HG02642 (cell line): Measurements from ENCODE around the gene NACC1.
A peak's percentile ranks its signal among the peaks of the same experiment; 100 is the strongest.

ENCODE experiments used
- ATAC-seq: cut with Tn5 transposase; IDR thresholded peaks from one replicate; pipeline ENCODE4 v1.9.1; 2021; ENCODE audit warnings: mild to moderate bottlenecking; ENCODE audit not compliant: unreplicated experiment, poor library complexity

NACC1 gene

DNA sequence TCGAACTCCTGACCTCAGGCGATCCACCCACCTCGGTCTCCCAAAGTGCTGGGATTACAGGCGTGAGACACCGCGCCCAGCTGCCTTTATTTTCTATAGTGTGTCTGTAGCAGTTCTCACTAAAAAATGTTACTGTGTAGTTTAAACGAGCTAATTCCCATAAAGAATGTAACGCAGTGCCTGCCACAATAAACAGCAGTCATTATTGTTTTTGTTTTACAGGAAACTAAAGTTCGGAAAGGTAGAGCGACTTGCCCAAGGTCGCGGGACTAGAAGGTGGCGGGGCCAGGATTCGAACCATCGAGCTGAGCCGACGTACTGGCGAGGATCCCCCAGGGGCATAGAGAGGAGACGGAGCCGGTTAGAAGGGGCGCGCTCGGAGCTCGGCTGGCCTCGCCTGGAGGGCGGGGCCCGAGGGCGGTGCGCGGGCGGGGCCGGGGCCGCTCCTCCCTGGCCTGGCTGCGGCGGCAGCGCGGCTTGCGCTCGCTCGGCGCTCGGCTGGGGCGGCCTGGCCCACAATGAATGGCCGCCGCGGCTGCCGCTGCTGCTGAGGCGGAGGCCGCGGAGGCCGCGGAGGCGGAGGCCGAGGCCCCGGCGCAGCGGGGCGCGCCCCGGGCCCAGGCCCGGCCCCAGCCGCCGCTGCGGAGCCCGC lies at the start of gene NACC1:
Gene NACC1 (plus strand): TSS at position 493 of the 652 bp plus-strand sequence. CDS start 16,944 bp downstream, outside the sequence.
- ATAC-seq: peak; percentile 73

DNA sequence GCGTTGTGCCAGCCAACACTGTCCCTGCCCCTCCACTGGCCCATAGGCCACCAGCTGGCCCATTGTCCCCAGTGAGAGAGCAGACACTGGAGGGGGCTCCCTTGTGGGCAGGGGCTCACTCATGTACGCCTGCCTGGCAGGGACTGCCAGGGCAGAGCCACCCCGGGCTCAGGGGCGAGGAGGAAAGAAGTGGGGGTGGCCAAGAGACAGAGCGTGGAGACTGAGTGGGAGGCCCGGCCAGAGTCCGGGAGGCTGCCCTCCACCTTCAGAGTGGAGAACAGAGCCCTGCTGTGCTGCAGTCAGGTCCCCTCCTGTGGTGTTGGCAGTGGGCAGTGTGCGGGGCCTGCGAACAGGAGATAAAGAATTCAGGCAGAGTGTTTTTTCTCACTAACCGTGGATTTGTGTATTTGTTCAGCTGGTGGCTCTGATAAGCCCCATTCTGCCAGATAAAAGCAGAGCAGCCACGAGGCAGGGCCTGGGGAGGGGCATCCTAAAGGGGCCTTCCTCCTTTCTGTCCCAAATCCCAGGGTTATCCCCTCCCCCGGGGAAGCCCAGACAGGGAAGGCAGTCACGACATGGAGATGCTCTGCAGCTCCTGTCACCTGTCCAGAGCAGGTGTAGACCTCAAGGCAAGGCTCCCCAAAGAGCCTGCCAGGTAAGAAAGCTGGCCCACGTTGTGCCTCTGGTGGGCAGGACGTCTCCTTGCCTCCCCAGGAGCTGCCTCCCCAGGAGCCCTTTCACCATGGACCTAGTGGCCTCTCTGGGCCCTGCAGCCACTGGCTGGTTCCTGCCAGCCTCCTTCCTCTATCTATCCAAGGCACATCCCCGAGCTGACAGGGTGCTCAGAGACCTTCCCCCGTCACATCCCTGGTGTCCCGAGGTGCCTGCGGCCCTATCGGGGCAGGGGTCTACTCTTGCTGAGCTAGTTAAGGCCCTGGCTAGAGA lies 48.4 kb upstream of the NACC1 start:
- no peak for ATAC-seq

DNA sequence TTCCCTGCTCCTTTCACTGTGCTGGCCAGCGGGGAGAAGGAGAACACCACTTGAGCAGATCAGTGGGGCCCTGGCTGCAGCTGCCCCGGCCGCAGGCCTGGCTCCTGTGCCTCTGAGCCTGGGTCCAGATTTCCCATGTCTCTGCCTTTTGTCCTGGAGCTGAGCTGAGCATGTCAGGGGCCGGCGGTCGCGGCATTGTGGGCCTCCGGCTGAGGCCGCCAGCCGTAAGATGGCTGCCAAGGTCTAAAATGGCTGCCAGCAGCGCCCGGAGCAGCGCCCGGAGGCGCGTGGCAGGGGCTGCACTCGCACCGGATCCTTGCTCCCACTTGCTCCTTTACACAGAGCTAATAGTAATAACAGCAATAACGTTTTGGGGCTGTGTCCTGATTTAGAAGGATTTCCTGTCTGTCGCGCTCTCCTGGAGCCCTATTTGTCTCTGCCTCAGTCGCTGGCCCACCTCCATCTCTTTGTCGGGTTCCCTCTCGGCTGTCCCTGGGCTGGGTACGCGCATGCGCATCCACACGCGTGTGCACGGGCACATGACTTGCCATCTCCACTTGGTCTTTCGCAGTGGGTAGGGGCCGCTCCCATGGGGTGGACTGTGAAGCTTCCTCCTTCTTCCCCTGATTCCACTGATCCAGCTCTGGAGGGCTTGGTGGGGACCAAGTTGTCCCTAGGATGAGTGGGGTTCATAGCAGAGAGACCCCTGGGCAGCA lies 47.5 kb upstream of the NACC1 start:
- no peak for ATAC-seq

DNA sequence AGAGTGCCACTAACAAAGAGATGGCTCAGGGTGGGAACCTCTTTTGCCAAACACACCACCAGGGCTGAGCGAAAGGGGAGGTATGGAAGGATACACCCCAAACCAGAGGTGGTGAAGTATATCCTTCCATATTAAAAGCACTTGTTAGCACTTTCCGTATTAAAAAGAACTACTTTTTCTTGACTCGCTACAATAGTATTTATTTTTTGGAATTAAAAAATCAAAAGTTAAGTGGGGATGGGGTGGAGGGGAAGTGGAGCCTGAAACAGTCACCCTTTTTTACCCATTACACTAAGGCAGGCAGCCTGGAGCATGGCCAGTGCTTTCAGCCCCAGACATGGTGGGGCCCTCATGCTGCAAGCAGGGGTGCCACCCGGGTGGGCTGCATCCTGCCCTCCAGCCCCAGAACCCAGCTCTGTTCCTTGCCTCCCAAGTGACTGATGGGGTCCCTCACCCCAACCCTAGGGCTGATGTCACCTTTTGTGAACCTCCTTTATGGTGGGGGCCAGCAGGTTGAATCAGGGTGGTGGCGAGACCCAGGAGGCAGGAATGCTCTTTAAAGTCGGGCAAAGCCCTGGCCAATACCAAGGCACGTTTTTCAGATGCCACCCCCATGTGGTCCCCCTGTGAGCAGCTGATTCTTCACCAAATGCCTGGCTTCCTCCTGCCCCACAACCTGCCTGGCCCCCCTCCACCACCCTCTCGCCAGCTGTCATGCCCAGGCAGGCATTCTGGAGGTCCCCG lies 46.4 kb upstream of the NACC1 start:
- ATAC-seq: no peak

DNA sequence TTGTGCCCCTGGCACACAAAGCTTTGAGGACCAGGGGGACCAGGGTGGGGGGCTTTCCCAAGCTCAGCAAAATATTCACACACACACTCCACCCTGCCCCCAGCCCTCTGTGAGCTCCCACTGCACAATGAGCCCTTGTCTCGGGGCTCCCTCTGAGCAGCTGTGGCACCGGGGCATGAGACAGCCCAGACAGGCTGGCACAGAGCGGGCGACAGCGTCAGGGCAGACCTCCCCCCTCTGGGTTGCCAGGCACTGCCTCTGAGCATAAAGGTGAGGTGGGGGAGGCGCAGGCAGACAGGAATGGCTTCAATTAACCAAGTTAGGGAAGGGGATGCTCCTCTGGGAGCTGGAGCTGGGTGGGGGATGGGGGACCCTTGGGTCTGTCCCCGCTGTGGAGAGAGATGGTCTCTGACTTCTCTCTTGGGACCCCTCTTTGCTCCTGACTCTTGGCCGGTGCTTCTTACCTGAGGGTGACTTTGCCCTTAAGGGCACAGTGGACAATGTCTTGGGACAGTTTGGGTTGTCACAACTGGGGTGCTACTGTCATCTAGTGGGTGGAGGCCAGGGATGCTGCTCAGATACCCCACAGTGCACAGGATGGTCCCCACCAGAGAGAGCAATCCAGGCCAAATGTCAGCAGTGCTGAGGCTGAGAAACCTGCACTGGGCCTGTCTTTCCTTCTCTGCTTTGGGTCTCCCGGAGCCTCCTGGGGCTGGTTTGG lies 45.7 kb upstream of the NACC1 start:
- no peak for ATAC-seq

DNA sequence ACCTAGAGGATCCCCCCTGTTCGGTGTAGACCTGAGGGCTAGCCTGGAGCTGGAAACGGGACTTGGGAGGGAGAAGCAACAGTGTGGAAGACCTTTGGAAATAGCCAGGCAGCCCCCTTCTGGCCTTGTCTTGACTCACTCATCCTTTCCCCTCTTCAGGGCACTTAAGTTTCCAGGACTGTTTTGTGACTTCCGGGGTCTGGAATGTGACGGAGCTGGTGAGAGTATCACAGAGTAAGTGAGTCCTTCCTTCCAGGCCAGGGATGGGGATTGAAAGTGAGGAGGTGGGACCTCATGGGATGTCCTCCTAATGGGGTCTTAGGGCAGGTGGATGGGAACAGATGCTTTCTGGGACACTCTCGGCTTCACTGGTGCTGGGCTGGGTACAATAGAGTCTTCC lies 44.8 kb upstream of the NACC1 start:
- ATAC-seq: no peak

DNA sequence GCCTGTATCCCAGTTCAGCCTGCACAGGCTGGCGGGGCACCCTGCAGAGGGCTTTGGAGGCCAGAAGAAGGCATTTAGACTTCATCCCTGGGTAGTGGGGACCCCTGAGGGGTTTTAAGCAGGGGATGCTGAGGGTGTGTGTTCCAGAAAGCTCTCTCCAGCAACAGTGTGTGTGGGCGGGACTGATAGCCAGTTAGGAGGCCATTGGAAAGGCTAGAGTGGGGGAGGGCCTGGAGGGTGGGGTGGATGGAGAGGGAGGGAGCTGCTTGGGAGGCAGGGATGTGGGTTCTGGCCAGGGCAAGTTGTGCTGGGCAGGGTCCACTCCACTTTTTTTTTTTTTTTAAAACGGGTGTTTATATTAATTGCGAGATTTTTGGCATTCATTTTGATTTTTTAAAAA lies 43.7 kb upstream of the NACC1 start:
- ATAC-seq: no peak

DNA sequence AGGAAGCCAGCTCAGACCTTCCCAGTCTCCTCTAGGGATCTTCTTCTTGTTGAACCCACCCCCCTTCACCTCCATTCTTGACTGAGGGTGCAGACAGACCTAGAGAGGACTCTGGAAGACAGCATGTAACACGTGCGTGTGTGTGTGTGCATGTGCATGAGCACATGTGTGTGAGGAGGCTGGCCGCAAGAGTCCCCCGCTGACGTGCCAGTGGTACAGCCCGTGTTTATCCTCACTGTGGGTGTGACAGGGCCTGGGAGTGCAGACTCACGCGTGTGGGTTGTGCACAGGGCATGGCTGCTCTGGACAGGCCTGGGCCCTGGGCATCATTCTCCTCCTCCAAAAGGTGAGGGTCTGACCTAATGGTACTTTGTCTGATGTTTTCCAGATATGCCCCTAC lies 41.7 kb upstream of the NACC1 start:
- ATAC-seq: no peak

DNA sequence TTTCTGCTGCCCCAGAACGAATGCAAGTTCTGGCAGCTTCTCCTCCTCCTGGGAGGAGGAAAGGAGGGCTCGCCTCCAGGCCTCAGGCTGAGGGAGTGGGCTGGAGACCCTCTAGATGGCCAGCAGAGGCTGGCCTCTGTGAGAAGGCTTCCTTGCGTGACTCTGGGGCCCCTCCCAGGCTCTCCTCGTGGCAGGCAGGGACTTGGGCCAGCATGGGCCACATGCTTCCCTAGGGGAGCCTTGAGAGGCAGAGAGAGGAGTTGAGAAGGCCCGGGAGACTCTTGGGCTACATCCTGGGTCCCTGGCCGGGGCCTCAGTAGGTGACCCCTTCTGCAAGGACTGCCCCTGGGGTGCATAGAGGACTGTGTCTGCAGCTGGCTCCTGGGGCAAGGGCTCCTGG lies 41.3 kb upstream of the NACC1 start:
- ATAC-seq: no peak

DNA sequence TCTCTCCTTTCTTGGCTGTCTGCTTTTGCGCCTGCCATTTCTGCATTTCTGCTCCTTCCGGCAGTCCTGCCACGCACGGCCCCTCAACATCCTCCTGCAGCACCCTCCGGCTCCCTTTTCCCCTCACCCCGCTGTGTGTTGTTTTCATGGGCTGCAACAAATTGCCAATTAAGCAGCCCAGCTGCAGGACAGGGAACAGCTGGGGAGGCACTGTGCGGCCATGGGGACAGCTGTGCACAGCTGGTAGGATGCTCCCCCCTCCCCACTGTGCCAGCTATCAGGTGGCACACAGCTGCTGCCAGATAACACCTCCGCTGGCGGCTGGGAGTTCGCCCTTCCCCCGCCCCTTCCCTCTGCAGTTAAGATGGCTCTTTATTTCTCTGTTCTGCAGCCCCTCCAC lies 40.8 kb upstream of the NACC1 start:
- ATAC-seq: no peak

DNA sequence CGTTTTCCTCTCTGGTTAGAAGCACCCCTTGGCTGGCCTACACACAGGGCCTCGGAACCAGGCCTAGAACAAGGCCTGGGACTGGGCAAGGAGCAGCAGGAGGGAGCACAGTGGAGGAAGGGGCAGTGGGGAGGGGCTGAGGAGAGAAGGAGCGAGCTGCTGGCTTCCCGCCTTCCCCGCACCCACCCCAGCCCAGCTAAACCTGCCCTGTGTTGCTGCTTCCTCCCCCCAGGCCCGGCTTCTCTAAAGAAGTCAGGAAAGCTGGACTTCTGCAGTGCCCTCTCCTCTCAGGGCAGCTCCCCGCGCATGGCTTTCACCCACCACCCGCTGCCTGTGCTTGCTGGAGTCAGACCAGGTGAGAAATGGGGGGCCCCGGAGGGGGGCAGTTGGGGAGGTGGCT lies 39.7 kb upstream of the NACC1 start:
- ATAC-seq: no peak

DNA sequence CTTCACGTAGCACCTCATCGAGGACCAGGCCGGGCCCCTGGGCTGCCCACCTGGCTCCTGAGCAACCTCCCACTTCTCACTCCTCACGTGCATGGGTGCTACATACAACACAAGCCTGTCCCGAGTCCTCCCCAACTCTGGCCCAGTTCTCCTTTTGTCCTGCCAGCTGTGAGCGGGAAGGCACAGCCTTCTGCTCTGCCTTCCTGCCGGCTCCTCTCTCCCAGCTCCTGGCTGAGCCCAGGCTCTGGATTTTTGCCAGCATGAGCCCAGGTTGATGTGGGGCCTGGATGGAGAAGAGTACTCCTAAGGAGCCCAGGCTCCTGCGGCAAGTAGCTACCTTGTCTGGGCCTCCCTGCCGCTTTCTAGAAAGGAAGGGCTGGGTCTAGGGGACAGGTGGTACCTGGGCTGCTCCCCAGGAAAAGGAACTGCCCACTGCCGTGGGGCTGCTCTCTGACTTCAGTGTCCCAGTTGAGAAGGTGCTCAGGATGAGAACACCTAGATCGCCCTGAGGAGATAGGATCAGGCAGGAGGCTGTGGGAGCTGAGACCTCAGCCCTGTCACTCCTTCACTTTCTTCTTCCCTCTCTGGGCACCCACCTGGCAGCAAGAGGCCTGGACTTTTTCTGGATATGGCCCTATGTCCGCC lies 39.0 kb upstream of the NACC1 start:
- ATAC-seq: no peak

DNA sequence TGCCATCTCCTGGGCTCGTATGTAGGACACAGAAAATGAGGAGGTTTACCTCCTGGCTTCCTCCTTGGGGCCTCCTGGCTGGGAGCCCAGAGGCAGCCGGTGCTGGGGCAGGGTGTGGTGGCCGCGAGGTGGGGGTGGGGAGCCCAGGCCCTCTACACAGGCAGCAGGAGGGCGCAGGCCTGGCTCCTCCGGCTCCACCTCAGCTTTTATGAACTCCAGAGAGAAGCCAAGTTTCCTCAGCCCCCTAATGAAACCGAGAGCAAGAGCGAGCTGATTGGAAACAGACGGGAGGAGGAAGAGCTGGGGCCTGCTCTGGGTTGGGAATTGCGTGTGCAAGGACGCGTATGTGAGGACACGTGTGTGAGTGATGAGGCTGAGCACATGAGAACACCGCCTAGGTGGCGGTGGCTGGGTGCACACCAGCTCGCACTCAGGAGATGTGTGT lies 38.5 kb upstream of the NACC1 start:
- ATAC-seq: no peak

DNA sequence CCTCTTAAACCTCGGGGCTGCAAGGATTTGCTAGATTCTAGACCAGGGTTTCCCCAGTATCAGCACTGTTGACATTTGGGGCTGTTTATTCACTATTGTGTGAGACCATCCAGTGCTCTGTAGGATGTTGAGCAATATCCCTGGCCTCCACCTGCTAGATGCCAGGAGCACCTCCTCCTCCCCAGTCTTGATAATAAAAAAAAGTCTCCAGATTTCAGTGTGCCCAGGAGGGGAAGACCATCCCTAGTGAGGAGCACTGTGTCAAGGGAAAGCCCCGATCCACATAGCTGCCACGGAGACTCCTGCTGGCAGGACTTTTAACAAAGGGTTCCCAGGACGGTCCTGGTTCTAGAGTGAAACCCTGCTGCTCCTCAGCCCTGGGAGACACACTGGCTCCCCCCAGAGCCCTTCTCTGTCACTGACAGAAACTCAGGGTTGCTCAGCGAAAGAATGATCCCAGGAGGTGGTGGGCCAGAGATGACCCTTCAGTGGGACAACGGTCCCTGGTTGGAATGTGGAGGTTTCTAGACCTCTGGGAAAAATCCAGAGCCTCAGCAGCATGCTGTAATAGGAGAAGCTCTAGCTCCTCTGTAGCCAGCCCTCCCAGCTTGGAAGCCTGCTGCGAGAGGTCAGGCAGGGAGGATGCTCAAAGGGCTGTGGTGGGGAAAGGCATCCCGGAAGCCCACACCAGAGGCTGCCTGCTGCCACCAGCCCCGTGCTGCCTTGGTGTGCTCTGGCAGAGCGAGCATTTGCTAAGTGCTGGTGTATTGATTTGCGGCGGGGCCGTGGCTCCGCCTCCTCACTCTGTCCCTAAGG lies 35.7 kb upstream of the NACC1 start:
- no peak for ATAC-seq

DNA sequence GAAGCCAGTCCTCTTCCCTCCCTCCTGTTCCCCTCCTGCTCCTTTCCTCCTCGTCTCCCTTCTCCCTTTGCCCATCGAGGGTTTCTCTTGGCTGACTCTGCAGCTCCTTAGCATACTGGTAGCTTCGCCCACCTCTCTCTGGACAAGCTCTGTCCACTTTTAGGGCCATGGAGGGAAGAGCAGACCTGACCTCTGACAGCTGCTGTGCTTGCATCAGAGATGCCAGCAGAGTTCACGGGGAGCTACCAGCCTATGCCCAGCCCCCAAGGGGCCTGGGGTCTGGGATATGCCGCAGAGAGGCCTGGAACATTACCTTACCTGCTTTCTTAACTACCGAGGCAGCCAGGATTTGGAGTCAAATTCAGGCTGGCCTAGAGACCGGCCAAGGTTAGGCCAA lies 35.1 kb upstream of the NACC1 start:
- no peak for ATAC-seq

DNA sequence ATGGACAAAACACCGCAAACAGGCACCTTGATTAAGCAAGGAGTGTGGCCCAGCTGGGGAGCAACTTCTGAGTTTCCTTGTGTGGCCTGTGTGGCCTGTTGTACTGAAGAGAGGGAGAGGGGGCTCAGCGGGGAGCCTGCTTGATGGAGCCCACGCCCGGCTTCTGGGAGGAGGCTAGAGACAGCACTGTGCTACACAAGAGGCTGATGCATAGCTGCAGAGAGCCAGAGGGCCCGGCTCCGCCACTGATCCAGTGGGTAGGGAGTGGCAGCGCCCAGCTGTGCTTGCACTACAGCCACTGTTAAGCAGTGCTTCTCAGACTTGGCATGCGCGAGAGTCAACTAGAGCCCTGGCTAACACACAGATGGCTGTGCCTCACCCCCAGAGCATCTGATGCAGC lies 34.4 kb upstream of the NACC1 start:
- no peak for ATAC-seq

DNA sequence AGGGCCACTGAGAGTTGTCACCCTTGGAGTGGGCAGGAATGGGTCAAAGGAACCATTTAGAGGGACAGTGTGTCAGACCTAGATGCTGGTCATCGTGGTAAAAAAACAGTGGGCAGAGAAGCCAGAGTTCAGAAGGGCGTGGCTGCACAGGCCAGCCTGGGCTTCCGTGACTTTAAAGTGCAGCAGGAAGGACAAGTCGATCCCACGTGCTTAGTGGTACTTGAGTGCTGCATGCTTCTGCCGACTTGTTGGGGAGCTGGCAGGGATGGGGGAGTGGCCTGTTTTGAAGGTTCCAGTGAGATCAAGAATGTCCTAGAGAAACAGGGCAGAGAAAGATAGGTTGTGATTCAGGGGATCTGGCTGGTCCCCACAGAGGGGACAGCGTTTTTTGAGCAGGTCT lies 32.4 kb upstream of the NACC1 start:
- no peak for ATAC-seq

DNA sequence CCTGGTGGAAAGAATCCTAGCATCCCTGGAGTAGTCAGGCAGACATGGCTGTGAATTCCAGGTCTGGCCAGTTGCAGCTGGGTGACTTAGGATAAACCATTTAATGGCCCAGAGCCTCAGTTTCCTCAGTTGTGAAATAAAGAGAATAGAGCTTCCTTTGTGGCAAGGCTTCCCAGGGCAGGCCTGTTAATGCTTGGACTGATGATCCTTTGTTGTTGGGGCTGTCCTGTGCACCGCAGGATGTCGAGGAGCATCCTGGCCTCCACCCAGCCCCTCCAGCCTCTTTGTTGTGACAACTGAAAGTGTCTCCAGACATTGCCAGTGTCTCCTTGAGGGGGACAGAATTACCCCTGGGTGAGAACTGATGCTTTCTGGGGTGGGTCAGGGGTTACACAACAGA lies 31.7 kb upstream of the NACC1 start:
- no peak for ATAC-seq
